ENCODE measurements around the gene TMEM151B. TPM values are rescaled to one million over a fixed set of nuclear protein-coding genes. Genes with fewer than 3 reads are reported as not detected.

TMEM151B gene
- total and polyA plus RNA-seq, 2 of the 13 experiments (the other 11 are each of a cell fraction or from before 2014, with no cell fraction given): not detected

DNA sequence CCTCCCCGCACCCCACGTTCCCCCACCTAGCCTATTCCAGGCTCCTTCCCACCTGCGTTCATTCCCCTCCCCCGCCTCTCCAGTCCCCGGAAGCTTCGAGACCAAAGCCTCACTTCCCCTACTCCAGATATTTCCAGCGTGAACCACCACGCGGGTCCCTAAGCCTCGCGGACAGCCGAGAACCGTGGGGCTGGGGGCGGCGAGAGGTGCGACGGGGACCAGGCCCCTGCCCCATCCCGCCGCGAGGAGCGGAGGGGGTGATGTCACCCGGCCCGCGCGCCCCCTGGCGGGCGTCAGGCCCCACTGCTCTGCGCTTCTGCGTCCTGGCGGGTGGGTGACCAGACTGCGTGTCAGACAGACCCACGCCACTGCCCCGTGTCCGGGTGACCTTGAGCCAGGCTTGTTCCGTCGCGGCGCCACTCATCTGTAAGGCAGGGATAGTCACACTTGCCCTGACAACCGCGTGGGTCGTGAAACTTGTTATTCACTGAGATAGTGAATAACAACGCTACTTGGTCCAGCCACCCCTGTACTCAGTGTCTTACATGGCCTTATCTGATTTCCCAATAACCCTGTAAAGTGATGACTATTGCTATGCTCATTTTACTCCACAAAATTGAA is 32.3 kb upstream of the TMEM151B start (continued):
- TF ChIP-seq, protein P1, sequence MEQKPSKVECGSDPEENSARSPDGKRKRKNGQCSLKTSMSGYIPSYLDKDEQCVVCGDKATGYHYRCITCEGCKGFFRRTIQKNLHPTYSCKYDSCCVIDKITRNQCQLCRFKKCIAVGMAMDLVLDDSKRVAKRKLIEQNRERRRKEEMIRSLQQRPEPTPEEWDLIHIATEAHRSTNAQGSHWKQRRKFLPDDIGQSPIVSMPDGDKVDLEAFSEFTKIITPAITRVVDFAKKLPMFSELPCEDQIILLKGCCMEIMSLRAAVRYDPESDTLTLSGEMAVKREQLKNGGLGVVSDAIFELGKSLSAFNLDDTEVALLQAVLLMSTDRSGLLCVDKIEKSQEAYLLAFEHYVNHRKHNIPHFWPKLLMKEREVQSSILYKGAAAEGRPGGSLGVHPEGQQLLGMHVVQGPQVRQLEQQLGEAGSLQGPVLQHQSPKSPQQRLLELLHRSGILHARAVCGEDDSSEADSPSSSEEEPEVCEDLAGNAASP (CRISPR knock-in tag; IDR thresholded peaks at IDR 0.05; ENCODE audit: borderline replicate concordance): peak; percentile 29; the same call in 1 of the 2 replicates
- TF ChIP-seq, protein P2, sequence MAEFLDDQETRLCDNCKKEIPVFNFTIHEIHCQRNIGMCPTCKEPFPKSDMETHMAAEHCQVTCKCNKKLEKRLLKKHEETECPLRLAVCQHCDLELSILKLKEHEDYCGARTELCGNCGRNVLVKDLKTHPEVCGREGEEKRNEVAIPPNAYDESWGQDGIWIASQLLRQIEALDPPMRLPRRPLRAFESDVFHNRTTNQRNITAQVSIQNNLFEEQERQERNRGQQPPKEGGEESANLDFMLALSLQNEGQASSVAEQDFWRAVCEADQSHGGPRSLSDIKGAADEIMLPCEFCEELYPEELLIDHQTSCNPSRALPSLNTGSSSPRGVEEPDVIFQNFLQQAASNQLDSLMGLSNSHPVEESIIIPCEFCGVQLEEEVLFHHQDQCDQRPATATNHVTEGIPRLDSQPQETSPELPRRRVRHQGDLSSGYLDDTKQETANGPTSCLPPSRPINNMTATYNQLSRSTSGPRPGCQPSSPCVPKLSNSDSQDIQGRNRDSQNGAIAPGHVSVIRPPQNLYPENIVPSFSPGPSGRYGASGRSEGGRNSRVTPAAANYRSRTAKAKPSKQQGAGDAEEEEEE (CRISPR knock-in tag; IDR thresholded peaks at IDR 0.05; ENCODE audit: borderline replicate concordance): no peak
- TF ChIP-seq RAD51 (IDR thresholded peaks at IDR 0.05; ENCODE audit: borderline replicate concordance): no peak
- 0 out of 2 replicates have a peak, but pooled peaks have one; percentile 69 for TF ChIP-seq ZNF83 (CRISPR knock-in tag; IDR thresholded peaks at IDR 0.05; ENCODE audit: borderline replicate concordance)
- no peak for TF ChIP-seq EZH2 (conservative IDR thresholded peaks at IDR 0.05; ENCODE audit: low read depth, low read length)
- no peak for TF ChIP-seq ZNF7 (CRISPR knock-in tag; IDR thresholded peaks at IDR 0.05)
- TF ChIP-seq, protein P3, sequence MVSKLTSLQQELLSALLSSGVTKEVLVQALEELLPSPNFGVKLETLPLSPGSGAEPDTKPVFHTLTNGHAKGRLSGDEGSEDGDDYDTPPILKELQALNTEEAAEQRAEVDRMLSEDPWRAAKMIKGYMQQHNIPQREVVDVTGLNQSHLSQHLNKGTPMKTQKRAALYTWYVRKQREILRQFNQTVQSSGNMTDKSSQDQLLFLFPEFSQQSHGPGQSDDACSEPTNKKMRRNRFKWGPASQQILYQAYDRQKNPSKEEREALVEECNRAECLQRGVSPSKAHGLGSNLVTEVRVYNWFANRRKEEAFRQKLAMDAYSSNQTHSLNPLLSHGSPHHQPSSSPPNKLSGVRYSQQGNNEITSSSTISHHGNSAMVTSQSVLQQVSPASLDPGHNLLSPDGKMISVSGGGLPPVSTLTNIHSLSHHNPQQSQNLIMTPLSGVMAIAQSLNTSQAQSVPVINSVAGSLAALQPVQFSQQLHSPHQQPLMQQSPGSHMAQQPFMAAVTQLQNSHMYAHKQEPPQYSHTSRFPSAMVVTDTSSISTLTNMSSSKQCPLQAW (CRISPR knock-in tag; IDR thresholded peaks at IDR 0.05): peak; percentile 74; the same call in 1 of the 2 replicates
- no peak for TF ChIP-seq ADNP (CRISPR knock-in tag; IDR thresholded peaks at IDR 0.05)
- no peak; the same call in 1 of the 2 replicates for TF ChIP-seq KLF11 (CRISPR knock-in tag; IDR thresholded peaks at IDR 0.05)
- TF ChIP-seq FOXM1 (CRISPR knock-in tag; IDR thresholded peaks at IDR 0.05): no peak
- TF ChIP-seq ZNF782 (CRISPR knock-in tag; IDR thresholded peaks at IDR 0.05; ENCODE audit: borderline replicate concordance): peak; percentile 47; the same call in 1 of the 2 replicates
- TF ChIP-seq MZF1 (CRISPR knock-in tag; IDR thresholded peaks at IDR 0.05; ENCODE audit: borderline replicate concordance): no peak
- TF ChIP-seq SOX5 (CRISPR knock-in tag; IDR thresholded peaks at IDR 0.05; ENCODE audit: borderline replicate concordance): no peak; the same call in 1 of the 2 replicates
- TF ChIP-seq, protein P4, sequence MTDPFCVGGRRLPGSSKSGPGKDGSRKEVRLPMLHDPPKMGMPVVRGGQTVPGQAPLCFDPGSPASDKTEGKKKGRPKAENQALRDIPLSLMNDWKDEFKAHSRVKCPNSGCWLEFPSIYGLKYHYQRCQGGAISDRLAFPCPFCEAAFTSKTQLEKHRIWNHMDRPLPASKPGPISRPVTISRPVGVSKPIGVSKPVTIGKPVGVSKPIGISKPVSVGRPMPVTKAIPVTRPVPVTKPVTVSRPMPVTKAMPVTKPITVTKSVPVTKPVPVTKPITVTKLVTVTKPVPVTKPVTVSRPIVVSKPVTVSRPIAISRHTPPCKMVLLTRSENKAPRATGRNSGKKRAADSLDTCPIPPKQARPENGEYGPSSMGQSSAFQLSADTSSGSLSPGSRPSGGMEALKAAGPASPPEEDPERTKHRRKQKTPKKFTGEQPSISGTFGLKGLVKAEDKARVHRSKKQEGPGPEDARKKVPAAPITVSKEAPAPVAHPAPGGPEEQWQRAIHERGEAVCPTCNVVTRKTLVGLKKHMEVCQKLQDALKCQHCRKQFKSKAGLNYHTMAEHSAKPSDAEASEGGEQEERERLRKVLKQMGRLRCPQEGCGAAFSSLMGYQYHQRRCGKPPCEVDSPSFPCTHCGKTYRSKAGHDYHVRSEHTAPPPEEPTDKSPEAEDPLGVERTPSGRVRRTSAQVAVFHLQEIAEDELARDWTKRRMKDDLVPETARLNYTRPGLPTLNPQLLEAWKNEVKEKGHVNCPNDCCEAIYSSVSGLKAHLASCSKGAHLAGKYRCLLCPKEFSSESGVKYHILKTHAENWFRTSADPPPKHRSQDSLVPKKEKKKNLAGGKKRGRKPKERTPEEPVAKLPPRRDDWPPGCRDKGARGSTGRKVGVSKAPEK (CRISPR knock-in tag; IDR thresholded peaks at IDR 0.05; ENCODE audit: borderline replicate concordance): 0 out of 2 replicates have a peak, but pooled peaks have one; percentile 10
- no peak for TF ChIP-seq SP2 (CRISPR knock-in tag; IDR thresholded peaks at IDR 0.05)
- TF ChIP-seq ZNF768 (CRISPR knock-in tag; IDR thresholded peaks at IDR 0.05): peak; percentile 72; the same call in 1 of the 2 replicates
- 0 out of 2 replicates have a peak, but pooled peaks have one; percentile 6 for TF ChIP-seq MIER3 (CRISPR knock-in tag; IDR thresholded peaks at IDR 0.05; ENCODE audit: borderline replicate concordance)
- TF ChIP-seq SMAD3 (CRISPR knock-in tag; IDR thresholded peaks at IDR 0.05): no peak
- TF ChIP-seq KDM5B (CRISPR knock-in tag; IDR thresholded peaks at IDR 0.05; ENCODE audit: borderline replicate concordance): peak; percentile 71; the same call in 1 of the 2 replicates
- peak; percentile 95 for TF ChIP-seq JUND (CRISPR knock-in tag; IDR thresholded peaks at IDR 0.05)
- TF ChIP-seq, protein P5, sequence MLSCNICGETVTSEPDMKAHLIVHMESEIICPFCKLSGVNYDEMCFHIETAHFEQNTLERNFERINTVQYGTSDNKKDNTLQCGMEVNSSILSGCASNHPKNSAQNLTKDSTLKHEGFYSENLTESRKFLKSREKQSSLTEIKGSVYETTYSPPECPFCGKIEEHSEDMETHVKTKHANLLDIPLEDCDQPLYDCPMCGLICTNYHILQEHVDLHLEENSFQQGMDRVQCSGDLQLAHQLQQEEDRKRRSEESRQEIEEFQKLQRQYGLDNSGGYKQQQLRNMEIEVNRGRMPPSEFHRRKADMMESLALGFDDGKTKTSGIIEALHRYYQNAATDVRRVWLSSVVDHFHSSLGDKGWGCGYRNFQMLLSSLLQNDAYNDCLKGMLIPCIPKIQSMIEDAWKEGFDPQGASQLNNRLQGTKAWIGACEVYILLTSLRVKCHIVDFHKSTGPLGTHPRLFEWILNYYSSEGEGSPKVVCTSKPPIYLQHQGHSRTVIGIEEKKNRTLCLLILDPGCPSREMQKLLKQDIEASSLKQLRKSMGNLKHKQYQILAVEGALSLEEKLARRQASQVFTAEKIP (CRISPR knock-in tag; IDR thresholded peaks at IDR 0.05; ENCODE audit: borderline replicate concordance): no peak

All from HepG2 (cell line).